ENCODE measurements around the gene CCDC78. TPM values are rescaled to one million over a fixed set of nuclear protein-coding genes. Genes with fewer than 3 reads are reported as not detected.

CCDC78 gene
- total and polyA plus RNA-seq, 2 of the 13 experiments (the other 11 are each of a cell fraction or from before 2014, with no cell fraction given), result 0.53 to 1.5 TPM

GRCh38 chr16:700684-701584 lies 25.3 kb downstream of the CCDC78 start:
- ChIA-PET CTCF (ENCODE audit: low intra/inter-chr PET ratio, low total read pairs) (no interaction called here), POLR2A (no interaction called here)
- Histone ChIP-seq H3K4me3 (replicated peaks in 1 of 3; ENCODE audit: insufficient read depth in 1 of 3, low read depth in 2 of 3, low read length in 3 of 3) (no peak overlapping the region), H3K9me3 (ENCODE audit: low read length) (no peaks in the 10 kb centered on the region), H3K36me3 (replicated peaks in 1 of 2; ENCODE audit: control insufficient read depth in 1 of 2, insufficient read depth in 2 of 2, low read length in 2 of 2) (no peaks in the 10 kb centered on the region), H3K9ac (ENCODE audit: insufficient read depth, low read depth, low read length) (no peak overlapping the region), H3K4me1 (ENCODE audit: insufficient read depth, low read length) (peaks cover under 1% of the 10 kb centered on the region; the same call in 1 of the 2 replicates), H3K4me2 (ENCODE audit: low read depth, low read length) (no peak overlapping the region), H2AFZ (ENCODE audit: low read length) (no peak overlapping the region), H4K20me1 (ENCODE audit: insufficient read depth, low read length) (peaks cover 3% of the 10 kb centered on the region; the same call in 1 of the 2 replicates), H3K79me2 (ENCODE audit: insufficient read depth, low read length) (no peaks in the 10 kb centered on the region), H3K27ac (ENCODE audit: extremely low read length, insufficient read depth, low read length) (no peak overlapping the region), H3K27me3 (ENCODE audit: control insufficient read depth in 1 of 2, insufficient read depth in 2 of 2, low read length in 2 of 2) (peaks cover 27 to 64% of the 10 kb centered on the region in 2 experiments)
- FAIRE-seq (no peak), DNase-seq (ENCODE audit: low spot score) (no peak), ATAC-seq (peak; percentile 68)
- WGBS (ENCODE audit: low lambda C conversion rate), result 24% methylated on average over 7 of the region's 76 CpGs
- in situ Hi-C loops (cut with HindIII; ENCODE audit: extremely low pct_ligation_motif_present, low pct_unique_long_range_greater_than_20kb) (no loop called here), intact Hi-C loops (cut with micrococcal nuclease; ENCODE audit: unreplicated experiment) (no loop called here)
- no TSS peak for BruUV-seq (replicated peaks)
- TF ChIP-seq TCF7L2 (IDR thresholded peaks at IDR 0.05; ENCODE audit: low read depth, low read length) (no peak), SNAPC4 (CRISPR knock-in tag; IDR thresholded peaks at IDR 0.05) (no peak), PCBP1 (IDR thresholded peaks at IDR 0.05; ENCODE audit: borderline replicate concordance, low read depth, low read length) (no peak), ZNF160 (CRISPR knock-in tag; IDR thresholded peaks at IDR 0.05) (no peak; the same call in 1 of the 2 replicates), STAT6 (CRISPR knock-in tag; IDR thresholded peaks at IDR 0.05; ENCODE audit: borderline replicate concordance) (no peak), ARHGAP35 (CRISPR knock-in tag; IDR thresholded peaks at IDR 0.05; ENCODE audit: borderline replicate concordance) (no peak), NCOA1 (CRISPR knock-in tag; IDR thresholded peaks at IDR 0.05) (no peak), SNAPC2 (CRISPR knock-in tag; IDR thresholded peaks at IDR 0.05) (no peak), PLRG1 (conservative IDR thresholded peaks at IDR 0.05) (no peak), SUZ12 (IDR thresholded peaks at IDR 0.05; ENCODE audit: low read depth, low read length) (no peak), PRPF4 (IDR thresholded peaks at IDR 0.05; ENCODE audit: low read depth, low read length, poor library complexity, severe bottlenecking) (no peak), POLR2AphosphoS5 (IDR thresholded peaks at IDR 0.05; ENCODE audit: low read depth, low read length) (no peak), ZNF703 (CRISPR knock-in tag; IDR thresholded peaks at IDR 0.05; ENCODE audit: borderline replicate concordance) (no peak), FOXM1 (CRISPR knock-in tag; IDR thresholded peaks at IDR 0.05) (no peak), ZNF10 (CRISPR knock-in tag; IDR thresholded peaks at IDR 0.05; ENCODE audit: borderline replicate concordance, low read depth) (no peak), BORCS8-MEF2B (CRISPR knock-in tag; IDR thresholded peaks at IDR 0.05) (peak; percentile 94), ZNF570 (CRISPR knock-in tag; IDR thresholded peaks at IDR 0.05; ENCODE audit: borderline replicate concordance) (0 out of 2 replicates have a peak, but pooled peaks have one; percentile 50)
